Liver (tissue), 9 donors: ENCODE measurements around the gene CDK17. TPM values are rescaled to one million over a fixed set of nuclear protein-coding genes. Genes with fewer than 3 reads are reported as not detected.

ENCODE experiments used
- DNase-seq: peaks from one replicate; pipeline ENCODE4 v3.0.0-alpha.2; 2017; ENCODE audit warnings: low spot score
- H3K27ac ChIP-seq, 2 donors: one replicate each; pipeline ENCODE4 v1.7.0; 2013; ENCODE audit warnings: inconsistent platforms in 2 of 2, low read length in 2 of 2, control low read depth in 1 of 2, low read depth in 1 of 2, mild to moderate bottlenecking in 1 of 2
- H3K27me3 ChIP-seq, 4 donors: one replicate each; pipeline versions ENCODE4 v1.6.1 to v1.7.0; 2013; ENCODE audit warnings: low read length in 3 of 4, inconsistent platforms in 1 of 4, mild to moderate bottlenecking in 1 of 4, moderate library complexity in 1 of 4; ENCODE audit not compliant: control insufficient read depth in 4 of 4, insufficient read depth in 4 of 4
- H3K36me3 ChIP-seq, 4 donors: one replicate each; pipeline versions ENCODE4 v1.6.1 to v1.7.0; 2013; ENCODE audit warnings: low read length in 3 of 4, mild to moderate bottlenecking in 3 of 4, low read depth in 1 of 4, moderate library complexity in 1 of 4; ENCODE audit not compliant: control insufficient read depth in 4 of 4, insufficient read depth in 3 of 4
- H3K4me1 ChIP-seq, 4 donors: one replicate each; pipeline versions ENCODE4 v1.6.1 to v1.7.0; 2013; ENCODE audit warnings: low read length in 3 of 4, mild to moderate bottlenecking in 3 of 4, moderate library complexity in 1 of 4; ENCODE audit not compliant: control insufficient read depth in 4 of 4, insufficient read depth in 4 of 4
- H3K4me3 ChIP-seq, 3 donors: one replicate each; pipeline versions ENCODE4 v1.6.1 to v1.7.0; 2013; ENCODE audit warnings: low read length in 3 of 3, control low read depth in 1 of 3, low read depth in 1 of 3, mild to moderate bottlenecking in 1 of 3
- H3K9ac ChIP-seq, 2 donors: one replicate each; pipeline ENCODE4 v1.7.0; 2013; ENCODE audit warnings: low read length in 2 of 2, mild to moderate bottlenecking in 2 of 2, moderate library complexity in 2 of 2, control low read depth in 1 of 2, low read depth in 1 of 2
- H3K9me3 ChIP-seq, 4 donors: one replicate each; pipeline versions ENCODE4 v1.6.1 to v1.7.0; 2013; ENCODE audit warnings: low read length in 3 of 4; ENCODE audit not compliant: control insufficient read depth in 4 of 4
- CTCF ChIP-seq: fragments of 150-350 bp; IDR thresholded peaks from 2 replicates; pipeline ENCODE4 v1.5.1; 2017; ENCODE audit warnings: improper control_type of control experiment, low read depth, low read length; ENCODE audit not compliant: missing input control
- FOXA1 ChIP-seq: IDR thresholded peaks from 2 replicates; pipeline ENCODE4 v1.6.1; 2016; ENCODE audit warnings: antibody characterized with exemption
- FOXA2 ChIP-seq: IDR thresholded peaks from 2 replicates; pipeline ENCODE4 v1.6.1; 2016; ENCODE audit warnings: antibody characterized with exemption
- GABPA ChIP-seq, 2 donors: IDR thresholded peaks in 1 of 2; conservative IDR thresholded peaks in 1 of 2; 2 replicates each; pipeline ENCODE4 v1.6.1; 2016; ENCODE audit warnings: antibody characterized with exemption in 2 of 2, mild to moderate bottlenecking in 1 of 2, moderate library complexity in 1 of 2
- HNF4A ChIP-seq, 2 donors: conservative IDR thresholded peaks; 2 replicates each; pipeline ENCODE4 v1.6.1; 2016; ENCODE audit warnings: antibody characterized with exemption in 2 of 2, mild to moderate bottlenecking in 2 of 2
- HNF4G ChIP-seq: IDR thresholded peaks from 2 replicates; pipeline ENCODE4 v1.6.1; 2016; ENCODE audit warnings: antibody characterized with exemption
- JUND ChIP-seq, 2 donors: IDR thresholded peaks; 2 replicates each; pipeline ENCODE4 v1.6.1; 2016; ENCODE audit warnings: antibody characterized with exemption in 2 of 2
- NR2F2 ChIP-seq: IDR thresholded peaks from 2 replicates; pipeline ENCODE4 v1.6.1; 2016; ENCODE audit warnings: antibody characterized with exemption
- RAD21 ChIP-seq, 2 donors: IDR thresholded peaks; 2 replicates each; pipeline ENCODE4 v1.6.1; 2016; ENCODE audit warnings: antibody characterized with exemption in 2 of 2, mild to moderate bottlenecking in 2 of 2
- REST ChIP-seq: IDR thresholded peaks from 2 replicates; pipeline ENCODE4 v1.6.1; 2016; ENCODE audit warnings: antibody characterized with exemption, mild to moderate bottlenecking
- RXRA ChIP-seq, 2 donors: IDR thresholded peaks; 2 replicates each; pipeline ENCODE4 v1.6.1; 2017 to 2018; ENCODE audit warnings: antibody characterized with exemption in 2 of 2, mild to moderate bottlenecking in 1 of 2
- SP1 ChIP-seq: IDR thresholded peaks from 2 replicates; pipeline ENCODE4 v1.6.1; 2018; ENCODE audit warnings: antibody characterized with exemption, mild to moderate bottlenecking
- TAF1 ChIP-seq: conservative IDR thresholded peaks from 2 replicates; pipeline ENCODE4 v1.6.1; 2016; ENCODE audit warnings: antibody characterized with exemption, mild to moderate bottlenecking
- YY1 ChIP-seq: IDR thresholded peaks from 2 replicates; pipeline ENCODE4 v1.6.1; 2016; ENCODE audit warnings: antibody characterized with exemption, mild to moderate bottlenecking
- WGBS: extraction: QIAGEN DNeasy Blood & Tissue Kit; methylation state at CpG from one replicate; pipeline ENCODE4 v1.1.7; 2013; 5-methylcytosine and 5-hydroxymethylcytosine counted together
- polyA plus RNA-seq, 2 donors: library from polyadenylated mRNA; stranded (reverse) in 1 of 2; unstranded in 1 of 2; fragments of 200-250 nt in 1 of 2; fragments of >200 nt in 1 of 2; fragmentation: Nextera tagmentation in 1 of 2; extraction: Ambion mirVana in 1 of 2; gene quantifications; one replicate each; pipeline versions ENCODE4 v1.2.1 to v1.2.3, GENCODE V29; 2013 to 2015
- total RNA-seq, 2 donors: library from RNA; depleted of rRNA; stranded (reverse); fragments of >200 nt; gene quantifications; one replicate each; pipeline ENCODE4 v1.2.3, GENCODE V29; 2014
- TF ChIP-seq, protein P1 (sequence below): IDR thresholded peaks from 2 replicates; pipeline ENCODE4 v1.6.1; 2016; ENCODE audit warnings: antibody characterized with exemption
- TF ChIP-seq, protein P2 (sequence below): IDR thresholded peaks from 2 replicates; pipeline ENCODE4 v1.6.1; 2016; ENCODE audit warnings: antibody characterized with exemption
- TF ChIP-seq, protein P3 (sequence below): IDR thresholded peaks from 2 replicates; pipeline ENCODE4 v1.6.1; 2016; ENCODE audit warnings: antibody characterized with exemption
- donor health status: healthy.
- donor health status: healthy.
- donor health status: healthy.
- donor health status: healthy.
- donor health status: healthy.

Gene CDK17
- total and polyA plus RNA-seq, 4 donors, result 4.8 to 25.2 (median 14.9) TPM

DNA sequence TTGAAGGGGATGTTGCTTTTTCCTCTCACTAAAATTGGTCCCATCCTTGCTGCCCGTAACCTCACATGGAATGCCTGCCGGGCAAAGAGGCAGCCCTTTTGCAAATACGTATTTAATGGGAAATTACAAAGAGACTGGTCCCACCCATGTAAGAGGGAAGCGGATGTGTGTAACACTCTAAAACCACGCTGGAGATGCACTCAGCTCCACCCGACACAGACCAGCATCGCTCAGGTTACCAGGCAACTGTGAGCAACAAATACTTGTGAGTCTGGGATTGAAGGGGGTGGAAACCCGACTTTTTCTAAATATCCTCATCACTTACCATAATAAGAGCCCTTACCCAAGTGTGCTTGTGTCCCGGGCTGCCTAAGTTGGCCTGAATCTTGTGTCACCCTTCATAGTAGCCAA lies 158.4 kb downstream of the CDK17 start:
- Histone ChIP-seq H3K27ac (peak overlapping the region; percentile 2 to 36), H3K4me3 (no peak overlapping the region), H3K9me3 (no peaks in the 10 kb centered on the region), H3K36me3 (peaks cover 0 to under 1% (median 0%) of the 10 kb centered on the region in 4 donors), H3K4me1 (peaks cover 0 to 6% (median 3%) of the 10 kb centered on the region in 4 donors), H3K27me3 (no peaks in the 10 kb centered on the region), H3K9ac (no peak overlapping the region)
- no peak for DNase-seq
- no peak for TF ChIP-seq HNF4A (conservative IDR thresholded peaks at IDR 0.05)
- no peak for TF ChIP-seq JUND (IDR thresholded peaks at IDR 0.05)
- no peak for TF ChIP-seq RXRA (IDR thresholded peaks at IDR 0.05)
- no peak for TF ChIP-seq TAF1
- no peak for TF ChIP-seq GABPA (IDR thresholded peaks at IDR 0.05 in 1 of 2, conservative IDR thresholded peaks at IDR 0.05 in 1 of 2)
- TF ChIP-seq, protein P1, sequence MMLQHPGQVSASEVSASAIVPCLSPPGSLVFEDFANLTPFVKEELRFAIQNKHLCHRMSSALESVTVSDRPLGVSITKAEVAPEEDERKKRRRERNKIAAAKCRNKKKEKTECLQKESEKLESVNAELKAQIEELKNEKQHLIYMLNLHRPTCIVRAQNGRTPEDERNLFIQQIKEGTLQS, result no peak
- no peak for TF ChIP-seq HNF4G
- TF ChIP-seq, protein P2, sequence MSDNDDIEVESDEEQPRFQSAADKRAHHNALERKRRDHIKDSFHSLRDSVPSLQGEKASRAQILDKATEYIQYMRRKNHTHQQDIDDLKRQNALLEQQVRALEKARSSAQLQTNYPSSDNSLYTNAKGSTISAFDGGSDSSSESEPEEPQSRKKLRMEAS, result no peak
- TF ChIP-seq, protein P3, sequence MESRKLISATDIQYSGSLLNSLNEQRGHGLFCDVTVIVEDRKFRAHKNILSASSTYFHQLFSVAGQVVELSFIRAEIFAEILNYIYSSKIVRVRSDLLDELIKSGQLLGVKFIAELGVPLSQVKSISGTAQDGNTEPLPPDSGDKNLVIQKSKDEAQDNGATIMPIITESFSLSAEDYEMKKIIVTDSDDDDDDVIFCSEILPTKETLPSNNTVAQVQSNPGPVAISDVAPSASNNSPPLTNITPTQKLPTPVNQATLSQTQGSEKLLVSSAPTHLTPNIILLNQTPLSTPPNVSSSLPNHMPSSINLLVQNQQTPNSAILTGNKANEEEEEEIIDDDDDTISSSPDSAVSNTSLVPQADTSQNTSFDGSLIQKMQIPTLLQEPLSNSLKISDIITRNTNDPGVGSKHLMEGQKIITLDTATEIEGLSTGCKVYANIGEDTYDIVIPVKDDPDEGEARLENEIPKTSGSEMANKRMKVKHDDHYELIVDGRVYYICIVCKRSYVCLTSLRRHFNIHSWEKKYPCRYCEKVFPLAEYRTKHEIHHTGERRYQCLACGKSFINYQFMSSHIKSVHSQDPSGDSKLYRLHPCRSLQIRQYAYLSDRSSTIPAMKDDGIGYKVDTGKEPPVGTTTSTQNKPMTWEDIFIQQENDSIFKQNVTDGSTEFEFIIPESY, result no peak
- TF ChIP-seq YY1, result no peak
- no peak for TF ChIP-seq REST
- no peak for TF ChIP-seq CTCF
- TF ChIP-seq RAD21 (IDR thresholded peaks at IDR 0.05), result no peak
- TF ChIP-seq FOXA2, result no peak
- no peak for TF ChIP-seq SP1
- no peak for TF ChIP-seq NR2F2
- TF ChIP-seq FOXA1, result no peak
- WGBS, result 79% methylated on average over 9 of the region's 9 CpGs

GRCh38 chr12:96241431-96241830 lies 158.8 kb downstream of the CDK17 start:
- H3K9ac ChIP-seq, result no peak overlapping the region
- no peak overlapping the region for H3K4me3 ChIP-seq
- no peaks in the 10 kb centered on the region for H3K27me3 ChIP-seq
- peaks cover 0 to 6% (median 3%) of the 10 kb centered on the region in 4 donors for H3K4me1 ChIP-seq
- DNase-seq, result no peak
- WGBS, result 90% methylated on average over 4 of the region's 4 CpGs
- H3K36me3 ChIP-seq, result no peaks in the 10 kb centered on the region
- no peaks in the 10 kb centered on the region for H3K9me3 ChIP-seq
- H3K27ac ChIP-seq, result peak overlapping the region in 1 of 2 donors; percentile 7
- TF ChIP-seq RXRA (IDR thresholded peaks at IDR 0.05) (no peak), CTCF (no peak), RAD21 (IDR thresholded peaks at IDR 0.05) (no peak), FOXA1 (no peak), YY1 (no peak), HNF4A (conservative IDR thresholded peaks at IDR 0.05) (no peak), JUND (IDR thresholded peaks at IDR 0.05) (no peak), GABPA (IDR thresholded peaks at IDR 0.05 in 1 of 2, conservative IDR thresholded peaks at IDR 0.05 in 1 of 2) (no peak)
- TF ChIP-seq, protein P1, result no peak
- TF ChIP-seq, protein P2, result no peak
- TF ChIP-seq, protein P3, result no peak
